ENCODE results near the gene MALRD1. TPM values are rescaled to one million over a fixed set of nuclear protein-coding genes. Genes with fewer than 3 reads are reported as not detected.

MALRD1 gene
- total RNA-seq, 2 experiments from 2014 or later = not detected

DNA sequence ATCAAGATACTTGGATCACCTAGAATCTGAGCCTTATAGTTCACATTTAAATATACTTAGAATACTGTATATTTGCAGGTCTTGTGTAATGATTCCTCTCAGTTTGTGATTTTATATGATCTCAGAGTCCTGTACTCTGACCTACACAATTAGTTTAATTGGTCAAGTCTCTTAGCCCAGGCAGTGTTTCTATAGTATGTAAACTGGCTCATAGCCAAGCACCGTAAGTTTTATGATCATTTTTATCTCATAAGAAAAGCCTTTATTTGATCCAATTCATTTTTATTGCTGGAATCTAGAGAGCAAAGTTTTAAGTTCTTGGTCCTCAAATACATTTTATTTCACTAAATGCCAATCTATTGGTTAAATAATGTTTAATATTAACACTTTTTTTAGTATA lies 242.2 kb downstream of the MALRD1 start:
- no peak overlapping the region for H3K4me3 Mint-ChIP-seq
- H3K27me3 Mint-ChIP-seq = no peaks in the 10 kb centered on the region
- no peaks in the 10 kb centered on the region for H3K36me3 Mint-ChIP-seq (ENCODE audit: low read depth)
- CTCF ChIA-PET = no interaction called here
- POLR2A ChIA-PET = no interaction called here
- peaks cover 5% of the 10 kb centered on the region for H3K9me3 Mint-ChIP-seq
- no peak overlapping the region for H3K27ac Mint-ChIP-seq
- no peaks in the 10 kb centered on the region for H3K4me1 Mint-ChIP-seq
- DNase-seq = no peak

DNA sequence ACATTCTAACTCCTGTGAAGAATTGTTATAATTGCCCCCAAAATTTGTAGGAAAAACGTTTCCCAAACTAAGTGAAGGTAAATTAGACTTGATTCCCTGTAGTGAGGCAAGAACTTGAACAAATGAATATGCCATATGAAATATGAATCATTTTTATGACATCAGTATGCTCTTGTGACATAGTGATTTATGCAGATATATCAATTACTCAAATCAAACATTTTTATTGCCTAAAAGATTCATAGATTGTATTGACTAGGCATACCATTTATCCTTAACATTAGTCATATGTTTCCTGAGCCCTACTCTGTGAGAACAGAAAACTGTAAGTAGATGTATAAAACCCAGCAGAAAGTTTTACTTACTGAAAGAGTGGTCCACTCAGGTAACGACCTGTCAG lies 245.6 kb downstream of the MALRD1 start:
- no peaks in the 10 kb centered on the region for H3K36me3 Mint-ChIP-seq (ENCODE audit: low read depth)
- H3K4me1 Mint-ChIP-seq = no peaks in the 10 kb centered on the region
- H3K4me3 Mint-ChIP-seq = no peak overlapping the region
- peaks cover 3% of the 10 kb centered on the region for H3K9me3 Mint-ChIP-seq
- no peaks in the 10 kb centered on the region for H3K27me3 Mint-ChIP-seq
- ChIA-PET CTCF (no interaction called here), POLR2A (no interaction called here)
- no peak overlapping the region for H3K27ac Mint-ChIP-seq
- no peak for DNase-seq

DNA sequence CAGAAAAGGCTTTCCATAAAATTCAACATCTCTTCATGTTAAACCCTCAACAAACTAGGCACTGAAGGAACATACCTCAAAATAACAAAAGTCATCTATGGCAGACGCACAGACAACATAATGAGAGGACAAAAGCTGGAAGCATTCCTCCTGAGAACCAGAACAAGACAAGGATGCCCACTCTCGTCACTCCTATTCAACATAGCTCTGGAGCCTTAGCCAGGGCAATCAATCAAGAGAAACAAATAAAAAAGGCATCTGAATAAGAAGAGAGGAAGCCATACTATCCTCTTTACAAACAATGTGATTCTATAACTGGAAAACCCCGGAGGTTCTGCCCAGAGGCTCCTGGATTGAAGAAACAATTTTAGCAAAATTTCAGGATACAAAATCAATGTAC lies 251.0 kb downstream of the MALRD1 start:
- Mint-ChIP-seq H3K27ac (no peak overlapping the region), H3K4me1 (no peaks in the 10 kb centered on the region), H3K9me3 (no peaks in the 10 kb centered on the region), H3K27me3 (no peaks in the 10 kb centered on the region), H3K4me3 (no peak overlapping the region), H3K36me3 (ENCODE audit: low read depth) (no peaks in the 10 kb centered on the region)
- ChIA-PET POLR2A (no interaction called here), CTCF (no interaction called here)
- no peak for DNase-seq

DNA sequence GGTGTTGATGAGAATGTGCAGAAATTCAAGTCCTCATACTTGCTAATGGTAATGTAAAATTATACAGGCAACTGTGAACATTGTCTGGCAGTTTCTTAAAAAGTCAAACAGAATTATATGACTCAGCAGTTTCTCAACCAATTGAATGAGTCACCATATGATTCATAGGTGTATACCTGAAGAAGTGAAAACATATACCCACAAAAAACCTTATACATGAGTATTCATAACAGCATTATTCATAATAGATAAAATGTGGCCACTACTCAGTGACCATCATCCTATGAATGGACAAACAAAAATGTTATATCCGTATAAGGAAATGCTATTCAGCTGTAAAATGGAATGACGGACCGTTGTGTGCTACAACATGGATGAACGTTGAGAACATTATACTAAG lies 253.5 kb downstream of the MALRD1 start:
- POLR2A ChIA-PET = no interaction called here
- Mint-ChIP-seq H3K4me3 (no peak overlapping the region), H3K4me1 (no peaks in the 10 kb centered on the region), H3K27me3 (no peaks in the 10 kb centered on the region), H3K36me3 (ENCODE audit: low read depth) (no peaks in the 10 kb centered on the region), H3K27ac (no peak overlapping the region), H3K9me3 (no peaks in the 10 kb centered on the region)
- no peak for DNase-seq
- CTCF ChIA-PET = no interaction called here

DNA sequence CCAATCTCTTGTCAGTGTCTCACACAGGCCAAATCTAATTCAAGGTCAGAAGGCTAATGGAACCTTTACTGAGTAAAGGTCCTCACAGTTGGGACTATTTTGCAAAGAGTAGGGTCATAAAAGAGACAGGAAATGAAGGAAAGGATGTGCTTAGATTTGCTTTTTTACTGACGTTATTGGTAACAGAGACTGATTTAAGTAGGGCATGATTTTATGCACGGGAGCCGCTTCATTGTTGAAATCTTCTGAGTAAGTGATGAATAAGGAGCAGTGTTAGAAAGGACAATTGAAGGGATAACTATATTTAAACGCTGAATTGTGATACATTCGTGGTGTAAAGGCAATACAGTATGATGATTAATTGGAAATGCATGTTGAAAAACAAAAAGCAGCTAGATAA lies 261.5 kb downstream of the MALRD1 start:
- Mint-ChIP-seq H3K27me3 (no peaks in the 10 kb centered on the region), H3K4me1 (no peaks in the 10 kb centered on the region), H3K27ac (no peak overlapping the region), H3K9me3 (no peaks in the 10 kb centered on the region), H3K4me3 (no peak overlapping the region), H3K36me3 (ENCODE audit: low read depth) (no peaks in the 10 kb centered on the region)
- DNase-seq = no peak
- ChIA-PET CTCF (no interaction called here), POLR2A (no interaction called here)

DNA sequence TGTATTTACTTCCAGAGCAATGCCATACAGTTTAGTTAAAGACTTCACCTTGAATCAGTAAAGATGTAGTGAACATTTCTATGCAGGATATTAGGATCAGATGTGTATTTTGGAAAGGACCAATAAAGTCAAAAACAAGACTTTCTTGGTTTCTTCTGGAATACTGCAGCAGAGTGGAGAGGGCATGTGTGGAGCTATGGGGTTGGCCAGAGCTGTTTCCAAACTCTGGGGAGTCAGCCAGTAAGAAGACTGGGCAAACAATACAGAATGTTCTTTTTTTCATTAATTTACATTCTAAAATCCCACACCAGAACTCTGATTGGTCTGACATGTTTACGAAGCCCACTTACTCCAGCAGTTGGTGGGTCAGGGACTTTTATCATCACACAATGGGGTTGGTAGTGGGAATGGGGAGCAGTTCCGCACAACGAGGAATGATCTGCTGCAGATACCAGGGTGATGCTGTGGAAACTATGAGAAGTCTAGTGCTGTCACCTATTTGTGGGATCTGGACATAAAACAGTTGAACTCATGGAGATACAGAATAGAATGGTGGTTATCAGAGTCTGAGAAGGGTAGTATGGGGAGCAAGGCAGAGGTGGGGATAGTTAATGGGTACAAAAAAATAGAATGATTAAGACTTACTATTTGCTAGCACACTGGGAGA lies 267.7 kb downstream of the MALRD1 start:
- CTCF ChIA-PET = no interaction called here
- Mint-ChIP-seq H3K27me3 (no peaks in the 10 kb centered on the region), H3K36me3 (ENCODE audit: low read depth) (no peaks in the 10 kb centered on the region), H3K27ac (no peak overlapping the region), H3K4me3 (no peak overlapping the region), H3K4me1 (no peaks in the 10 kb centered on the region), H3K9me3 (no peaks in the 10 kb centered on the region)
- POLR2A ChIA-PET = no interaction called here
- DNase-seq = no peak

DNA sequence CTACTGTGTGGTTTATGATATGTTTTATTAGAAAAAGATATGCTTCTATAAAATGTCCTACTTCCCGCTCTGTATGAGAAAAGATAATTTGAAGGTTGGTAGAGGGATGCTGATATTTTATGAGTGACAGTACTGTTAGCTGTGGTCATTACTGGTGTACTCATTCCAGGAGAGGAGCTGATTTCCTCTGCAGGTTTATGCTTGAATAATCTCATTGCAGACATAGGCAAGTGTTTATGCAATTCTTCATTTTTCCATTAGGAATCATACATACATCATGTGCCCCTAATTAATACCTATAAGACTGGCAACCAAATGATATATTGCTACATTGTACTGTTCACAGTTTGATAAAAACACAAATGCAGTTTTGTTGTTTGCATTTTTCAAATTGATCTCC lies 269.4 kb downstream of the MALRD1 start:
- ChIA-PET CTCF (no interaction called here), POLR2A (no interaction called here)
- Mint-ChIP-seq H3K27ac (no peak overlapping the region), H3K36me3 (ENCODE audit: low read depth) (no peaks in the 10 kb centered on the region), H3K4me1 (no peaks in the 10 kb centered on the region), H3K27me3 (no peaks in the 10 kb centered on the region), H3K9me3 (no peaks in the 10 kb centered on the region), H3K4me3 (no peak overlapping the region)
- no peak for DNase-seq

DNA sequence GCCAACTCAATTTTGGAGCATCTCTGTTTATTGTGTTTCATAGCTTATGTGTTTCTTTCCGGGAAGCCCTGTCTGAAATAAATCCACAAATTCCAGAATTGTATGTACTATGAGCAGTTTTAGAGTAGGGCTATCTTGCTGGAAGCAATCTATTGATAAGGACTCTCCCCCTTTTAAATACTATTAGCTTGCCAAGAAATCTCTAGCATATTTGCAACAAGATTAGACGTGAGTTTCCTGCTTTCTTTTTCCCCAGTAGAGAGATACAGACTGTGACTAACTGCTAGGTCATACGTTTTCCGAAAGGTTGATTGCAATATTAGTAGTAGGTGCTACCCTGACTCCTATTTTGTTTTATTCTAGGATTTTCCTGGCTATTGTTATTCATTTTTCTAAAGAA lies 277.0 kb downstream of the MALRD1 start:
- Mint-ChIP-seq H3K27ac (no peak overlapping the region), H3K27me3 (no peaks in the 10 kb centered on the region), H3K4me3 (no peak overlapping the region), H3K9me3 (peaks cover 5% of the 10 kb centered on the region), H3K4me1 (no peaks in the 10 kb centered on the region), H3K36me3 (ENCODE audit: low read depth) (no peaks in the 10 kb centered on the region)
- ChIA-PET CTCF (interaction anchor here (0.6 kb wide), 1 partner anchor 694 kb away, joined by 3 read pairs; no protein-coding TSS in a partner anchor), POLR2A (no interaction called here)
- no peak for DNase-seq

DNA sequence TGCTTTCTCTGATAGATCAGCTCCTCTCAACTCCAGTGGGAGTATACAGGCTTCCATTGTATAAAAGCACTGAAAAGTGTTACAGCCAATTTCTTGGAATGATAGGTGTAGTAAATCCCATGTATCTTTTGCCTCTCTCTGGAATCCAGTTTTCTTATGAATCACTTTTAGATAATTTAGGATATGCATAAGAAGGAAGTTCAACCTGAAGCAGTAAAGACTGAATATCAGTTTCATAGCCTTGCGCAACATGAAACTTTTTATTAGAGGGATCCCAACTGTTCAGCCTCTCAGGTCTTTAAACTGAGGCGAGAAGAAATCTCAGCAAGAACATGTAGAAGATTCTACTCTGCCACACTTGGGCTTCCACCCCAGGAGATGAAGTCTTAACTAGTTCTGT lies 280.0 kb downstream of the MALRD1 start:
- no peak overlapping the region for H3K27ac Mint-ChIP-seq
- no peaks in the 10 kb centered on the region for H3K4me1 Mint-ChIP-seq
- no peak for DNase-seq
- no peaks in the 10 kb centered on the region for H3K27me3 Mint-ChIP-seq
- ChIA-PET POLR2A (no interaction called here), CTCF (no interaction called here)
- H3K36me3 Mint-ChIP-seq (ENCODE audit: low read depth) = no peaks in the 10 kb centered on the region
- peaks cover 5% of the 10 kb centered on the region for H3K9me3 Mint-ChIP-seq
- no peak overlapping the region for H3K4me3 Mint-ChIP-seq

DNA sequence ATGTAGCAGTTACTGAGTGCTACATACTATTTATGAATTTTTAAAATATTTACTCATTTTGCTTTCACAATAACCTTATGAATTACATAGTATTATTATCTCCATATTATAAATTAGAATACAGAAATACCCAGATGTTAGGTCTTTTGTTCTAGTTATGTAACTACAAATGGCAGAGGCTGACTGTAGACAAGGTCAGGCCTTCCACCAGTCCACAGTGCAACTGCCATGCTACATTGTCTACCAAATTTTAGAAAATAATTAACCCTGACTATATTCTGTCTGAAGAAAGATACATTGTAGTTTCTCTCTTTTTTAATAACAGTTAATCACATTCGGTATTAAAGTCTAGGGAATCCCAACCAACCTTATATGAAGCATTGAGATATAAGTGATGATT lies 280.9 kb downstream of the MALRD1 start:
- Mint-ChIP-seq H3K36me3 (ENCODE audit: low read depth) (no peaks in the 10 kb centered on the region), H3K4me3 (no peak overlapping the region), H3K27ac (no peak overlapping the region), H3K4me1 (no peaks in the 10 kb centered on the region), H3K27me3 (no peaks in the 10 kb centered on the region), H3K9me3 (peaks cover 7% of the 10 kb centered on the region)
- ChIA-PET CTCF (no interaction called here), POLR2A (no interaction called here)
- DNase-seq = no peak

DNA sequence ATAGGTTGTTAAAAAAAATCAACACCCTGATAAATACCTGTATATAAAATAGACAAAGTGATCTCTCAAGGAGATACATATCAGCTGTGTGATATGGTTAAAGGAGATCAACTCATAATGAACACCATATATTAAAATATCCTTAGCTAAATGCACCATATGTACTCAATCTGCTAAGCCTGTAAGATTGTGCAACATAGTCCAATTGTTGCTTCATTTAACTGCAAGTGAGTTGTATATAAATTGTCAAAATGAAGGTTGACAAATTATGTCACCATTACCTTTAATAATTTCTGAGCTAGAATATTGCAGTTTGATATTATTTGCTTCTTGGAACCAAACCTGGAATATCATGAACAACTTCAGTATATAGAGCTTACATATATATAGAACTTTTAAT lies 283.7 kb downstream of the MALRD1 start:
- ChIA-PET POLR2A (no interaction called here), CTCF (no interaction called here)
- Mint-ChIP-seq H3K4me3 (no peak overlapping the region), H3K9me3 (peaks cover 4% of the 10 kb centered on the region), H3K27me3 (no peaks in the 10 kb centered on the region), H3K4me1 (no peaks in the 10 kb centered on the region), H3K36me3 (ENCODE audit: low read depth) (no peaks in the 10 kb centered on the region), H3K27ac (no peak overlapping the region)
- DNase-seq = no peak

DNA sequence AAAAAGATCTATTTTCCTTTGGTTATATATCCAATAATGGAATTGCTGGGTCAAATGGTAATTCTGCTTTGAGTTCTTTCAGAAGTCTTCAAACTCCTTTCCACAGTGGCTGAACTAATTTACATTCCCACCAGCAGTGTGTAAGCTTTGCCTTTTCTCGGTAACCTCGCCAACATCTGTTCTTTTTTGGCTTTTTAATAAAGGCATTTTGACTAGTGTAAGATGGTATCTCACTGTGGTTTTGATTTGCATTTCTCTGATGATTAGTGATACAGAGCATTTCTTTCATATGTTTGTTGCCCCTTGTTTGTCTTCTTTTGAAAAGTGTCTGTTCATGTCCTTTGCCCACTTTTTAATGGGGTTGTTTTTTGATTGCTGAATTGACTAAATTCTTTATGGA lies 285.0 kb downstream of the MALRD1 start:
- CTCF ChIA-PET = no interaction called here
- no peak overlapping the region for H3K4me3 Mint-ChIP-seq
- POLR2A ChIA-PET = no interaction called here
- H3K27ac Mint-ChIP-seq = no peak overlapping the region
- no peaks in the 10 kb centered on the region for H3K27me3 Mint-ChIP-seq
- H3K9me3 Mint-ChIP-seq = peaks cover 2% of the 10 kb centered on the region
- no peaks in the 10 kb centered on the region for H3K36me3 Mint-ChIP-seq (ENCODE audit: low read depth)
- no peak for DNase-seq
- no peaks in the 10 kb centered on the region for H3K4me1 Mint-ChIP-seq

DNA sequence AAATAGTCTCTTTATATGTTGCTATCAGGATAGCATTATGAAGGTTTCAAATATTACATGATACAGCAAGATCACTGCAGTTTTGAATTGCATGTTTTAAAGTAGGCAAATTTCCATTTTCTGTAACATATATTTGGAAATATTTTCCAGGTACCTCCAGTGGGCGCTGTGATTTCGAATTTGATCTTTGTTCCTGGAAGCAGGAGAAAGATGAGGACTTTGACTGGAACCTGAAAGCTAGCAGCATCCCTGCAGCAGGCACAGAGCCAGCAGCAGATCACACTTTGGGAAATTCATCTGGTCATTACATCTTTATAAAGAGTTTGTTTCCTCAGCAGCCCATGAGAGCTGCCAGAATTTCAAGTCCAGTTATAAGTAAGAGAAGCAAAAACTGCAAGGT lies 299.0 kb downstream of the MALRD1 start:
- Mint-ChIP-seq H3K4me1 (no peaks in the 10 kb centered on the region), H3K27ac (no peak overlapping the region)
- CTCF ChIA-PET = no interaction called here

DNA sequence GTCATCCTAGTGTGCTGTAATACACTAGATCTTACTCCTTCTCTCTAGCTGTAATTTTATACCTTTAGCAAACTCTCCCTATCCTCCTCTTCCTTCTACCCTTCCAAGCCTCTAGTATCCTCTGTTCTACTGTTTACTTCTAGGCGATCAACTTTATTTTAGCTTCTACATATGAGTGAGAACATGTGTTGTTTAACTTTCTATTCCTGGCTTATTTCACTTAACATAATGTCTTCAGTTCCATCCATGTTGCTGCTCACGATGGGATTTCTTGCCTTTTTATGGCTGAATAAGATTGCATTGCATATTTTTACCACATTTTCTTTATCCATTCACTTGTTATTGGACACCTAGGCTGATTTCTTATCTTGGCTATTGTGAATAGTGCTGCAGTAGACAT lies 318.6 kb downstream of the MALRD1 start:
- Mint-ChIP-seq H3K4me1 (no peaks in the 10 kb centered on the region), H3K36me3 (ENCODE audit: low read depth) (no peaks in the 10 kb centered on the region), H3K4me3 (no peak overlapping the region), H3K27me3 (no peaks in the 10 kb centered on the region), H3K27ac (no peak overlapping the region), H3K9me3 (no peaks in the 10 kb centered on the region)
- no peak for DNase-seq
- ChIA-PET POLR2A (no interaction called here), CTCF (no interaction called here)

More for the DNA sequence above, 299.0 kb downstream of the MALRD1 start:
- no peak for DNase-seq
- no peaks in the 10 kb centered on the region for H3K27me3 Mint-ChIP-seq
- no peak overlapping the region for H3K4me3 Mint-ChIP-seq
- POLR2A ChIA-PET = no interaction called here
- H3K9me3 Mint-ChIP-seq = no peaks in the 10 kb centered on the region
- H3K36me3 Mint-ChIP-seq (ENCODE audit: low read depth) = no peaks in the 10 kb centered on the region
